Neural cell (in vitro differentiated cells): Measurements from ENCODE around the gene SLN. TPM values are rescaled to one million over a fixed set of nuclear protein-coding genes. Genes with fewer than 3 reads are reported as not detected.

Experiments used
- H2AFZ ChIP-seq: fragments of 200-600, 300-800 bp; sonication (generic), shearing (Covaris generic); 2 replicates; pipeline ENCODE4 v1.6.0; 2014; ENCODE audit warnings: low read depth, mild to moderate bottlenecking, antibody characterized with exemption, low read length, moderate library complexity
- H3F3A ChIP-seq: fragments of 200-600 bp; shearing (Covaris generic); 2 replicates; pipeline ENCODE4 v1.6.1; 2016; ENCODE audit warnings: mild to moderate bottlenecking, moderate library complexity, mixed read lengths, antibody characterized with exemption, low read length; ENCODE audit not compliant: insufficient read depth, poor library complexity, severe bottlenecking
- H3K27ac ChIP-seq: fragments of 200-600, 300-800 bp; sonication (generic), shearing (Covaris generic); 2 replicates; pipeline ENCODE4 v1.5.1; 2014; ENCODE audit warnings: mild to moderate bottlenecking, low read length, moderate library complexity
- H3K27me3 ChIP-seq: fragments of 300-800, 200-600 bp; sonication (generic), shearing (Covaris generic); 2 replicates; pipeline ENCODE4 v1.6.0; 2014; ENCODE audit warnings: mild to moderate bottlenecking, low read depth, low read length, moderate library complexity; ENCODE audit not compliant: insufficient read depth
- H3K36me3 ChIP-seq: fragments of 300-800, 200-600 bp; sonication (generic), shearing (Covaris generic); 2 replicates; pipeline ENCODE4 v1.5.1; 2014; ENCODE audit warnings: mild to moderate bottlenecking, antibody characterized with exemption, low read length, moderate library complexity; ENCODE audit not compliant: insufficient read depth
- H3K4me2 ChIP-seq: fragments of 300-800, 200-600 bp; sonication (generic), shearing (Covaris generic); 2 replicates; pipeline ENCODE4 v1.6.0; 2014; ENCODE audit warnings: mild to moderate bottlenecking, low read length
- H3K4me3 ChIP-seq: fragments of 300-800, 200-600 bp; sonication (generic), shearing (Covaris generic); 2 replicates; pipeline ENCODE4 v1.5.1; 2014; ENCODE audit warnings: mild to moderate bottlenecking, low read length, moderate library complexity
- H3K79me2 ChIP-seq: fragments of 200-600 bp; shearing (Covaris generic); replicated peaks from 2 replicates; pipeline ENCODE4 v1.6.0; 2014; ENCODE audit warnings: mild to moderate bottlenecking, low read length, moderate library complexity; ENCODE audit not compliant: insufficient read depth
- H3K9ac ChIP-seq: fragments of 300-800, 200-600 bp; sonication (generic), shearing (Covaris generic); 2 replicates; pipeline ENCODE4 v1.6.1; 2016; ENCODE audit warnings: mild to moderate bottlenecking, low read length, mixed read lengths
- H3K9me2 ChIP-seq: fragments of 200-600 bp; shearing (Covaris generic); 2 replicates; pipeline ENCODE4 v1.6.1; 2016; ENCODE audit warnings: mild to moderate bottlenecking, low read length, mixed read lengths; ENCODE audit not compliant: insufficient read depth
- H3K9me3 ChIP-seq: fragments of 200-600, 300-800 bp; sonication (generic), shearing (Covaris generic); 2 replicates; pipeline ENCODE4 v1.6.1; 2016; ENCODE audit warnings: mild to moderate bottlenecking, mixed run types, low read length, moderate library complexity, mixed read lengths
- H4K20me1 ChIP-seq: fragments of 200-600 bp; shearing (Covaris generic); 2 replicates; pipeline ENCODE4 v1.6.1; 2016; ENCODE audit warnings: mild to moderate bottlenecking, mixed run types; ENCODE audit not compliant: insufficient read depth
- EP300 ChIP-seq: fragments of 450-650 bp; conservative IDR thresholded peaks from 2 replicates; pipeline ENCODE4 v1.6.1; 2014; ENCODE audit warnings: antibody characterized with exemption, mild to moderate bottlenecking, moderate library complexity; ENCODE audit not compliant: poor library complexity, severe bottlenecking
- EZH2 ChIP-seq: fragments of 200-600, 300-800 bp; shearing (Covaris generic), sonication (generic); IDR thresholded peaks from 2 replicates; pipeline ENCODE4 v1.6.1; 2014; ENCODE audit warnings: antibody characterized with exemption, low read length, borderline replicate concordance, mild to moderate bottlenecking; ENCODE audit not compliant: insufficient read depth, poor library complexity, severe bottlenecking
- MXI1 ChIP-seq: fragments of 450-650 bp; conservative IDR thresholded peaks from 2 replicates; pipeline ENCODE4 v1.6.1; 2014; ENCODE audit warnings: antibody characterized with exemption, mild to moderate bottlenecking; ENCODE audit not compliant: poor library complexity, severe bottlenecking
- POLR2AphosphoS5 ChIP-seq: IDR thresholded peaks from 2 replicates; pipeline ENCODE4 v1.6.1; 2012
- RAD21 ChIP-seq: fragments of 450-650 bp; conservative IDR thresholded peaks from 2 replicates; pipeline ENCODE4 v1.6.1; 2014; ENCODE audit warnings: antibody characterized with exemption, mild to moderate bottlenecking, moderate library complexity
- SMC3 ChIP-seq: fragments of 450-650 bp; conservative IDR thresholded peaks from 2 replicates; pipeline ENCODE4 v1.6.1; 2014; ENCODE audit warnings: antibody characterized with exemption, mild to moderate bottlenecking, moderate library complexity; ENCODE audit not compliant: poor library complexity
- TAF1 ChIP-seq: IDR thresholded peaks from 2 replicates; pipeline ENCODE4 v1.6.1; 2012; ENCODE audit warnings: low read depth
- polyA plus RNA-seq: library from polyadenylated mRNA; depleted of rRNA; stranded (reverse); fragments of >200 nt; gene quantifications from 2 replicates; pipeline ENCODE4 v1.2.3, GENCODE V29; 2014
- TF ChIP-seq, protein P1 (sequence below): fragments of 450-650 bp; IDR thresholded peaks from 2 replicates; pipeline ENCODE4 v1.5.1; 2014; ENCODE audit warnings: antibody characterized with exemption, mild to moderate bottlenecking, moderate library complexity; ENCODE audit not compliant: poor library complexity, severe bottlenecking
- TF ChIP-seq, protein P2 (sequence below): IDR thresholded peaks from 2 replicates; pipeline ENCODE4 v1.6.1; 2012; ENCODE audit warnings: borderline replicate concordance

Gene SLN
- polyA plus RNA-seq, 1 donor from 2014 or later: not detected

GRCh38 chr11:107677924-107678631, 33.8 kb downstream of the SLN start:
- H3K9ac ChIP-seq: no peak overlapping the region
- TF ChIP-seq, protein P1, sequence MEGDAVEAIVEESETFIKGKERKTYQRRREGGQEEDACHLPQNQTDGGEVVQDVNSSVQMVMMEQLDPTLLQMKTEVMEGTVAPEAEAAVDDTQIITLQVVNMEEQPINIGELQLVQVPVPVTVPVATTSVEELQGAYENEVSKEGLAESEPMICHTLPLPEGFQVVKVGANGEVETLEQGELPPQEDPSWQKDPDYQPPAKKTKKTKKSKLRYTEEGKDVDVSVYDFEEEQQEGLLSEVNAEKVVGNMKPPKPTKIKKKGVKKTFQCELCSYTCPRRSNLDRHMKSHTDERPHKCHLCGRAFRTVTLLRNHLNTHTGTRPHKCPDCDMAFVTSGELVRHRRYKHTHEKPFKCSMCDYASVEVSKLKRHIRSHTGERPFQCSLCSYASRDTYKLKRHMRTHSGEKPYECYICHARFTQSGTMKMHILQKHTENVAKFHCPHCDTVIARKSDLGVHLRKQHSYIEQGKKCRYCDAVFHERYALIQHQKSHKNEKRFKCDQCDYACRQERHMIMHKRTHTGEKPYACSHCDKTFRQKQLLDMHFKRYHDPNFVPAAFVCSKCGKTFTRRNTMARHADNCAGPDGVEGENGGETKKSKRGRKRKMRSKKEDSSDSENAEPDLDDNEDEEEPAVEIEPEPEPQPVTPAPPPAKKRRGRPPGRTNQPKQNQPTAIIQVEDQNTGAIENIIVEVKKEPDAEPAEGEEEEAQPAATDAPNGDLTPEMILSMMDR: no peak
- TF ChIP-seq EP300 (no peak), POLR2AphosphoS5 (no peak), MXI1 (no peak), RAD21 (no peak), TAF1 (no peak), SMC3 (no peak), EZH2 (no peak)
- TF ChIP-seq, protein P2, sequence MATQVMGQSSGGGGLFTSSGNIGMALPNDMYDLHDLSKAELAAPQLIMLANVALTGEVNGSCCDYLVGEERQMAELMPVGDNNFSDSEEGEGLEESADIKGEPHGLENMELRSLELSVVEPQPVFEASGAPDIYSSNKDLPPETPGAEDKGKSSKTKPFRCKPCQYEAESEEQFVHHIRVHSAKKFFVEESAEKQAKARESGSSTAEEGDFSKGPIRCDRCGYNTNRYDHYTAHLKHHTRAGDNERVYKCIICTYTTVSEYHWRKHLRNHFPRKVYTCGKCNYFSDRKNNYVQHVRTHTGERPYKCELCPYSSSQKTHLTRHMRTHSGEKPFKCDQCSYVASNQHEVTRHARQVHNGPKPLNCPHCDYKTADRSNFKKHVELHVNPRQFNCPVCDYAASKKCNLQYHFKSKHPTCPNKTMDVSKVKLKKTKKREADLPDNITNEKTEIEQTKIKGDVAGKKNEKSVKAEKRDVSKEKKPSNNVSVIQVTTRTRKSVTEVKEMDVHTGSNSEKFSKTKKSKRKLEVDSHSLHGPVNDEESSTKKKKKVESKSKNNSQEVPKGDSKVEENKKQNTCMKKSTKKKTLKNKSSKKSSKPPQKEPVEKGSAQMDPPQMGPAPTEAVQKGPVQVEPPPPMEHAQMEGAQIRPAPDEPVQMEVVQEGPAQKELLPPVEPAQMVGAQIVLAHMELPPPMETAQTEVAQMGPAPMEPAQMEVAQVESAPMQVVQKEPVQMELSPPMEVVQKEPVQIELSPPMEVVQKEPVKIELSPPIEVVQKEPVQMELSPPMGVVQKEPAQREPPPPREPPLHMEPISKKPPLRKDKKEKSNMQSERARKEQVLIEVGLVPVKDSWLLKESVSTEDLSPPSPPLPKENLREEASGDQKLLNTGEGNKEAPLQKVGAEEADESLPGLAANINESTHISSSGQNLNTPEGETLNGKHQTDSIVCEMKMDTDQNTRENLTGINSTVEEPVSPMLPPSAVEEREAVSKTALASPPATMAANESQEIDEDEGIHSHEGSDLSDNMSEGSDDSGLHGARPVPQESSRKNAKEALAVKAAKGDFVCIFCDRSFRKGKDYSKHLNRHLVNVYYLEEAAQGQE: no peak
- no peak overlapping the region for H3K27ac ChIP-seq
- H3K4me3 ChIP-seq: no peak overlapping the region
- H2AFZ ChIP-seq: no peak overlapping the region
- H3K79me2 ChIP-seq: no peaks in the 10 kb centered on the region
- no peak overlapping the region for H3K4me2 ChIP-seq
- H3F3A ChIP-seq: no peaks in the 10 kb centered on the region
- H3K9me3 ChIP-seq: no peaks in the 10 kb centered on the region
- no peaks in the 10 kb centered on the region for H3K36me3 ChIP-seq
- H3K9me2 ChIP-seq: no peaks in the 10 kb centered on the region
- H4K20me1 ChIP-seq: no peaks in the 10 kb centered on the region
- no peaks in the 10 kb centered on the region for H3K27me3 ChIP-seq

DNA sequence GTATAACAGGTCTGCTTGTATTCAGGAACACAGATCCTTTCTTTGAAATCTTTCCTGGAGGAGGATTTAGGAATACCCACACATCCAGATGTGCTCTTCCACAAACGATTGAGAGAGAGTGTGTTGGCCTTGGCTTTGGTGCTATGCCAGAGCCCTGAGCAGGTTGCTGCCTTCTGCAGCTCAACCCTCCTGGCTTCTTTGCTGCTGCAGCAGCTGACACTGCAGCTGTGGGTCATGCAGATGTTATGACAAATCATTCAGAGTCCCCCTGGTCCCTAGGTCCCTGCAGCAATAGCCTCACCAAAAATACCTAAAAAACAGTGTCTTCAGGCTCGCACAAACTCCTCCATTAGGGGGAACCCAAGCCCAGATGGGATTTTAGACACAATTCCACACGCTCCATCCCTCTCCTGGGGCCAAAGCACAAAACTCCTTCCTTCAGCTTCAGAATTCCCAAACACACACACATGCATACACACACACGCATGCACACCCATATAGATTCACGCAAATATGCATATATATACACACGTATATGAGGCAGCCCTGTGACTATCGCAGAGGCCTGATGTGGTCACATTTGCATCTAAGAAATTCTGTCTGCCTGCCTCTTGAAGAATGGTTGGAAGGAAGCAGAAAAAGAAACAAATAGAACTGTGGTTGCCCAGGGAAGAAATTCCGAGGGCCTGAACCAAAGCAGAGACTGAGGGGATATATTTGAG, 35.4 kb downstream of the SLN start:
- Histone ChIP-seq H3F3A (no peaks in the 10 kb centered on the region), H3K9me3 (no peaks in the 10 kb centered on the region), H3K27me3 (no peaks in the 10 kb centered on the region), H3K79me2 (no peaks in the 10 kb centered on the region), H3K9ac (no peak overlapping the region), H4K20me1 (no peaks in the 10 kb centered on the region), H3K4me3 (no peak overlapping the region), H3K9me2 (no peaks in the 10 kb centered on the region), H3K4me2 (no peak overlapping the region), H3K27ac (no peak overlapping the region), H3K36me3 (no peaks in the 10 kb centered on the region), H2AFZ (no peak overlapping the region)
- TF ChIP-seq POLR2AphosphoS5 (no peak), EP300 (no peak), TAF1 (no peak), MXI1 (no peak)
- TF ChIP-seq, protein P1: no peak
